Right renal cortex interstitium (tissue), 3 donors: ENCODE measurements around the gene SERPINE1. TPM values are rescaled to one million over a fixed set of nuclear protein-coding genes. Genes with fewer than 3 reads are reported as not detected.
"Not testable (repeated sequence)": the region's sequence is repeated elsewhere in the genome, so short reads cannot be mapped to it uniquely, and the experiment has no call there.

Source experiments
- DNase-seq, 3 donors: peaks; one replicate each; pipeline ENCODE4 v3.0.0-alpha.2; 2013; ENCODE audit warnings: low read depth in 3 of 3, low spot score in 2 of 3
- polyA plus RNA-seq, 3 donors: library from polyadenylated mRNA; unstranded; fragments of 120-200 nt; gene quantifications; one replicate each; pipeline ENCODE4 v1.2.1, GENCODE V29; 2013; ENCODE audit not compliant: insufficient read length in 3 of 3

Gene SERPINE1
- polyA plus RNA-seq, 3 donors: 0.89 to 1.2 (median 1.1) TPM

GRCh38 chr7:101121991-101122932 lies 4.6 kb upstream of the SERPINE1 start:
- DNase-seq: peak in 2 of 3 donors; percentile 71 to 81

- no peak for DNase-seq
Observed at GRCh38 chr7:101122933-101123702, 3.8 kb upstream of the SERPINE1 start.

GRCh38 chr7:101123703-101124068 lies 3.2 kb upstream of the SERPINE1 start:
- DNase-seq: no peak

GRCh38 chr7:101124376-101125056 lies 2.4 kb upstream of the SERPINE1 start:
- no peak for DNase-seq

GRCh38 chr7:101125989-101126650 lies 784 bp upstream of the SERPINE1 start:
- no peak for DNase-seq

- DNase-seq: no peak
Observed at GRCh38 chr7:101127460-101128039, 646 bp downstream of the SERPINE1 start.

GRCh38 chr7:101128040-101128834 lies 1.3 kb downstream of the SERPINE1 start:
- DNase-seq: no peak

- no peak for DNase-seq
Observed at GRCh38 chr7:101129603-101130117, 2.8 kb downstream of the SERPINE1 start.

GRCh38 chr7:101132626-101133600 lies 6.0 kb downstream of the SERPINE1 start:
- DNase-seq: not testable (repeated sequence)

GRCh38 chr7:101133621-101134398 lies 6.9 kb downstream of the SERPINE1 start:
- DNase-seq: no peak

GRCh38 chr7:101134399-101134980 lies 7.6 kb downstream of the SERPINE1 start:
- DNase-seq: no peak

- no peak for DNase-seq
Observed at GRCh38 chr7:101137651-101138212, 10.8 kb downstream of the SERPINE1 start.

- no peak for DNase-seq
Observed at GRCh38 chr7:101138213-101138870, 11.4 kb downstream of the SERPINE1 start.

- DNase-seq: no peak
Observed at GRCh38 chr7:101140339-101140699, 13.4 kb downstream of the SERPINE1 start.

- DNase-seq: no peak
Observed at GRCh38 chr7:101140746-101141382, 14.0 kb downstream of the SERPINE1 start.
